ENCODE data around the gene PSMC6. TPM values are rescaled to one million over a fixed set of nuclear protein-coding genes. Genes with fewer than 3 reads are reported as not detected.

The PSMC6 gene
- total and polyA plus RNA-seq, 12 donors, result 50.6 to 235 (median 91.2) TPM

GRCh38 chr14:52701223-52701622 is 5.8 kb upstream of the PSMC6 start:
- Histone ChIP-seq H3K27me3 (no peaks in the 10 kb centered on the region), H3K4me1 (replicated peaks in 1 of 2) (peaks cover 0 to 2% of the 10 kb centered on the region in 2 donors), H3K27ac (no peak overlapping the region), H3K4me3 (no peak overlapping the region), H3K36me3 (replicated peaks in 1 of 2) (no peaks in the 10 kb centered on the region), H3K9me3 (replicated peaks in 1 of 3) (no peaks in the 10 kb centered on the region)
- WGBS, 4 donors, result 65 to 71% (median 67%) methylated on average over 3 of the region's 3 CpGs
- no peak for TF ChIP-seq POLR2A (IDR thresholded peaks at IDR 0.05)
- TF ChIP-seq CTCF (IDR thresholded peaks at IDR 0.05), result no peak
- intact Hi-C loops (cut with DNase I), result no loop called here
- DNase-seq, result no peak

- intact Hi-C loops (cut with DNase I), result no loop called here
- WGBS, 4 donors, result 65 to 77% (median 67%) methylated on average over 3 of the region's 3 CpGs
- Histone ChIP-seq H3K27ac (peak overlapping the region in 1 of 5 donors; percentile 35), H3K4me1 (replicated peaks in 1 of 2) (peaks cover 3 to 5% of the 10 kb centered on the region in 2 donors), H3K27me3 (no peaks in the 10 kb centered on the region), H3K9me3 (replicated peaks in 1 of 3) (no peaks in the 10 kb centered on the region), H3K36me3 (replicated peaks in 1 of 2) (no peaks in the 10 kb centered on the region), H3K4me3 (no peak overlapping the region)
- no peak for TF ChIP-seq POLR2A (IDR thresholded peaks at IDR 0.05)
- TF ChIP-seq CTCF (IDR thresholded peaks at IDR 0.05), result no peak
- peak; percentile 55 to 82 (median 73) for DNase-seq
These were observed 3.8 kb upstream of the PSMC6 start for GRCh38 chr14:52703225-52703624.

GRCh38 chr14:52703664-52704063 is 3.3 kb upstream of the PSMC6 start:
- TF ChIP-seq POLR2A (IDR thresholded peaks at IDR 0.05) (no peak), CTCF (IDR thresholded peaks at IDR 0.05) (no peak)
- H3K4me3 ChIP-seq, result no peak overlapping the region
- 76 to 87% (median 83%) methylated on average over 2 of the region's 2 CpGs for WGBS, 4 donors
- peaks cover 7% of the 10 kb centered on the region in 2 donors for H3K4me1 ChIP-seq (replicated peaks in 1 of 2)
- intact Hi-C loops (cut with DNase I), result no loop called here
- DNase-seq, result no peak
- no peaks in the 10 kb centered on the region for H3K27me3 ChIP-seq
- H3K27ac ChIP-seq, result peak overlapping the region in 1 of 5 donors; percentile 35
- no peaks in the 10 kb centered on the region for H3K9me3 ChIP-seq (replicated peaks in 1 of 3)
- H3K36me3 ChIP-seq (replicated peaks in 1 of 2), result no peaks in the 10 kb centered on the region

GRCh38 chr14:52706286-52706685 is 714 bp upstream of the PSMC6 start:
- H3K27ac ChIP-seq, result peak overlapping the region; percentile 83 to 96 (median 87)

More at GRCh38 chr14:52706286-52706685, 714 bp upstream of the PSMC6 start:
- no peaks in the 10 kb centered on the region for H3K27me3 ChIP-seq
- H3K4me1 ChIP-seq (replicated peaks in 1 of 2), result peaks cover 7 to 33% of the 10 kb centered on the region in 2 donors
- DNase-seq, result no peak
- peaks cover 0 to 21% of the 10 kb centered on the region in 2 donors for H3K36me3 ChIP-seq (replicated peaks in 1 of 2)
- H3K4me3 ChIP-seq, result peak overlapping the region in 1 of 4 donors; percentile 90
- intact Hi-C loops (cut with DNase I), result no loop called here
- H3K9me3 ChIP-seq (replicated peaks in 1 of 3), result no peaks in the 10 kb centered on the region
- WGBS, 4 donors, result 89 to 93% (median 91%) methylated on average over 5 of the region's 5 CpGs
- TF ChIP-seq CTCF (IDR thresholded peaks at IDR 0.05), result no peak
- TF ChIP-seq POLR2A (IDR thresholded peaks at IDR 0.05), result no peak
